GM21367 (cell line): ENCODE data around the gene TMEM229B.

ENCODE experiments used
- ATAC-seq: cut with Tn5 transposase; IDR thresholded peaks from one replicate; pipeline ENCODE4 v1.9.1; 2021; ENCODE audit not compliant: unreplicated experiment

Gene TMEM229B

GRCh38 chr14:67426161-67426560 lies 62.4 kb downstream of the TMEM229B start:
- no peak for ATAC-seq

- ATAC-seq = no peak
Measured at GRCh38 chr14:67425608-67426007, 62.9 kb downstream of the TMEM229B start.

- no peak for ATAC-seq
Measured at GRCh38 chr14:67424539-67424938, 64.0 kb downstream of the TMEM229B start.

- no peak for ATAC-seq
Measured at GRCh38 chr14:67423424-67423823, 65.1 kb downstream of the TMEM229B start.

GRCh38 chr14:67421356-67422224 lies 66.9 kb downstream of the TMEM229B start:
- no peak for ATAC-seq
